ENCODE measurements around the gene SEMA4F.

Gene SEMA4F

GRCh38 chr2:74659462-74659861, 5.4 kb downstream of the SEMA4F start:
- H3K4me3 ChIP-seq (ENCODE audit: low read depth, low read length), result no peak overlapping the region

GRCh38 chr2:74668087-74668486, 14.0 kb downstream of the SEMA4F start:
- no peak overlapping the region for H3K4me3 ChIP-seq (ENCODE audit: low read depth, low read length)

- H3K4me3 ChIP-seq (ENCODE audit: low read depth, low read length), result no peak overlapping the region
Measured at GRCh38 chr2:74670263-74670662, 16.2 kb downstream of the SEMA4F start.

- no peak overlapping the region for H3K4me3 ChIP-seq (ENCODE audit: low read depth, low read length)
Measured at GRCh38 chr2:74671479-74671878, 17.4 kb downstream of the SEMA4F start.

GRCh38 chr2:74673826-74674528, 19.9 kb downstream of the SEMA4F start:
- H3K4me3 ChIP-seq (ENCODE audit: low read depth, low read length), result no peak overlapping the region

GRCh38 chr2:74675090-74675489, 21.0 kb downstream of the SEMA4F start:
- H3K4me3 ChIP-seq (ENCODE audit: low read depth, low read length), result no peak overlapping the region

- no peak overlapping the region for H3K4me3 ChIP-seq (ENCODE audit: low read depth, low read length)
Measured at GRCh38 chr2:74676331-74676730, 22.3 kb downstream of the SEMA4F start.

- H3K4me3 ChIP-seq (ENCODE audit: low read depth, low read length), result no peak overlapping the region
Measured at GRCh38 chr2:74679615-74680014, 25.6 kb downstream of the SEMA4F start.

GRCh38 chr2:74682501-74682900, 28.5 kb downstream of the SEMA4F start:
- no peak overlapping the region for H3K4me3 ChIP-seq (ENCODE audit: low read depth, low read length)

- H3K4me3 ChIP-seq (ENCODE audit: low read depth, low read length), result no peak overlapping the region
Measured at GRCh38 chr2:74685408-74685807, 31.4 kb downstream of the SEMA4F start.

- H3K4me3 ChIP-seq (ENCODE audit: low read depth, low read length), result no peak overlapping the region
Measured at GRCh38 chr2:74688881-74689280, 34.8 kb downstream of the SEMA4F start.

GRCh38 chr2:74689671-74690070, 35.6 kb downstream of the SEMA4F start:
- no peak overlapping the region for H3K4me3 ChIP-seq (ENCODE audit: low read depth, low read length)

- H3K4me3 ChIP-seq (ENCODE audit: low read depth, low read length), result no peak overlapping the region
Measured at GRCh38 chr2:74690571-74690970, 36.5 kb downstream of the SEMA4F start.

- H3K4me3 ChIP-seq (ENCODE audit: low read depth, low read length), result no peak overlapping the region
Measured at GRCh38 chr2:74691929-74692328, 37.9 kb downstream of the SEMA4F start.

- H3K4me3 ChIP-seq (ENCODE audit: low read depth, low read length), result no peak overlapping the region
Measured at GRCh38 chr2:74693213-74693612, 39.2 kb downstream of the SEMA4F start.

GRCh38 chr2:74693668-74694067, 39.6 kb downstream of the SEMA4F start:
- no peak overlapping the region for H3K4me3 ChIP-seq (ENCODE audit: low read depth, low read length)

- no peak overlapping the region for H3K4me3 ChIP-seq (ENCODE audit: low read depth, low read length)
Measured at GRCh38 chr2:74694281-74694680, 40.2 kb downstream of the SEMA4F start.

GRCh38 chr2:74695663-74696062, 41.6 kb downstream of the SEMA4F start:
- no peak overlapping the region for H3K4me3 ChIP-seq (ENCODE audit: low read depth, low read length)

GRCh38 chr2:74696829-74697228, 42.8 kb downstream of the SEMA4F start:
- no peak overlapping the region for H3K4me3 ChIP-seq (ENCODE audit: low read depth, low read length)

- no peak overlapping the region for H3K4me3 ChIP-seq (ENCODE audit: low read depth, low read length)
Measured at GRCh38 chr2:74700643-74701372, 46.8 kb downstream of the SEMA4F start.

- no peak overlapping the region for H3K4me3 ChIP-seq (ENCODE audit: low read depth, low read length)
Measured at GRCh38 chr2:74702001-74702715, 48.1 kb downstream of the SEMA4F start.

- H3K4me3 ChIP-seq (ENCODE audit: low read depth, low read length), result no peak overlapping the region
Measured at GRCh38 chr2:74703373-74703772, 49.3 kb downstream of the SEMA4F start.

All from iPS-11a (cell line).